GM06990 (cell line): ENCODE data around the gene ASB15.
A peak's percentile ranks its signal among the peaks of the same experiment; 100 is the strongest.

ENCODE experiments used
- DNase-seq: peaks from one replicate; pipeline ENCODE4 v3.0.0-alpha.2; 2011; ENCODE audit not compliant: insufficient read length; ENCODE audit errors: extremely low read depth
- H3K27me3 ChIP-seq: replicated peaks from 2 replicates; pipeline ENCODE4 v1.6.0; 2011; ENCODE audit warnings: low read length; ENCODE audit not compliant: control insufficient read depth, insufficient read depth
- H3K36me3 ChIP-seq: 2 replicates; pipeline ENCODE4 v1.5.1; 2011; ENCODE audit warnings: low read length; ENCODE audit not compliant: control insufficient read depth, insufficient read depth
- H3K4me3 ChIP-seq: replicated peaks from 2 replicates; pipeline ENCODE4 v1.5.1; 2011; ENCODE audit warnings: low read depth, mild to moderate bottlenecking, control low read depth, low read length
- CTCF ChIP-seq: IDR thresholded peaks from 2 replicates; pipeline ENCODE4 v1.5.1; 2011; ENCODE audit warnings: low read length, control low read depth, mild to moderate bottlenecking, inconsistent platforms; ENCODE audit not compliant: insufficient read depth, poor library complexity, severe bottlenecking

ASB15 gene

DNA sequence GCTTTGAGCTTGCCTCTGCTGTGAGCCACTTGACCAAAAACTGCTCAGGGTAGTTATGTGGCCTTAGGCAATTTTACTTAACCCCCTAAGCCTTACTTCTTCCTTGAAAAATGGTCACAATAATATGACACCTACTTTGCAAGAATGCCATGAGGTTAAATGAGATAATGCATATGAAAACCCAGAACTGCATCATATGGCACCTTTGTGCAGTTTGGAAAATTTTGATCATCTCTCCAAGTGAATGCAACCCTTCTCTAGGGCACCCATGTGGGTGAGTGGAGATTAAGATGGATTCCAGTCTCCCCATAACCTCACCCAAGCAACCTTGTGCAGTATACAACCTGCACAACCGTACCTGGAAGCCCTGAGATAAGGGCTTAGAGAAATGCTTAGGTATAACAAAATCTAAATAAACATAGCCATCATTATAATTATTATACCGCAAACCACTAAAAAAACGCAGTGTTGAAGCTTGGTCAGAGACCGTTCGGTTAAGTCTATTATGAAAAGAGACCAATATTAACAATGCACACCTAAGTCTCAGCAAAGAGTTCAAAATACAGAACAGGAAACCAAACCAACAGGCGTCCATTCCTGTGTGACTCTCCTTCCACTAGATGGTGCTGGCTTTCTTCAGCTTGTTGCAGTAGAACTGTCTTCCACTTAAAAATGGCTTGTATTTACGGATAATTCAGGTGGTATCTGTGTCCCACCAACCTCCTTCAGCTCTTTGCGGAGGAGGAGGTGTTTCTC lies 21.0 kb upstream of the ASB15 start:
- no peak for DNase-seq
- TF ChIP-seq CTCF = peak; percentile 71
- no peaks in the 10 kb centered on the region for H3K36me3 ChIP-seq
- no peak overlapping the region for H3K4me3 ChIP-seq
- H3K27me3 ChIP-seq = no peaks in the 10 kb centered on the region

DNA sequence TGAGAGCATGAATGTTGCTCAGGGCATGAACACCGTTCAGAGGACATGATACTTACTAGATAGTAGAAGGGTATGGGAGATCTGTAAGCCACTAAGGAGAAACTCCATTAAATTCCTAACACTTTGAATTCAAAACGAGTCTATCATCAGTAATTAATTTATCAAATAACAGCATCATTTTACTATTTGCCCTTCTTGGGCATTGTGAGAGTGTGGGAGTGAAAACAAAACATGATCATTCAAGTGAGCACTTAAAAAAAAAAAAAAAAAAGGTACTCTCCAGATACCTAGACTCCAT lies 20.5 kb upstream of the ASB15 start:
- no peak for DNase-seq
- H3K4me3 ChIP-seq = no peak overlapping the region
- no peaks in the 10 kb centered on the region for H3K27me3 ChIP-seq
- no peaks in the 10 kb centered on the region for H3K36me3 ChIP-seq
- no peak for TF ChIP-seq CTCF

GRCh38 chr7:123583821-123584220 lies 17.8 kb upstream of the ASB15 start:
- TF ChIP-seq CTCF = no peak
- H3K27me3 ChIP-seq = no peaks in the 10 kb centered on the region
- no peak overlapping the region for H3K4me3 ChIP-seq
- DNase-seq = no peak
- H3K36me3 ChIP-seq = no peaks in the 10 kb centered on the region

DNA sequence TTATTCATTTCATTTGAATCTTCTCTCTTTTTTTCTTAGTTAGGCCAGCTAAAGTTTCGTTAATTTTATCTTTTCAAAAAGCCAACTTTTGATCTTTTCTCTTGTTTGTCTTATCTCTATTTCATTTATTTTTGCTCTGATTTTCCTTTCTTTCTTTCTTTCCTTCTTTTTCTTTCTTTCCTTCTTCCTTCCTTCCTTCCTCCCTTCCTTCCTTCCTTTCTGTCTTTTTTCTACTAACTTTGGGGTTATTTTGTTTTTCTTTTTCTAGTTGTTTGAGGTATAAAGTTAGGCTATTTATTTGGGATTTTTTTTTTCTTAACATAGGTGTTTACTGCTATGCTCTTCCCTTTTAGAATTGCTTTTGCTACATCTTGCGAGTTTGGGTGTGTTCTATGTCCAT lies 13.2 kb upstream of the ASB15 start:
- Histone ChIP-seq H3K4me3 (no peak overlapping the region), H3K27me3 (no peaks in the 10 kb centered on the region), H3K36me3 (no peaks in the 10 kb centered on the region)
- no peak for DNase-seq
- no peak for TF ChIP-seq CTCF

DNA sequence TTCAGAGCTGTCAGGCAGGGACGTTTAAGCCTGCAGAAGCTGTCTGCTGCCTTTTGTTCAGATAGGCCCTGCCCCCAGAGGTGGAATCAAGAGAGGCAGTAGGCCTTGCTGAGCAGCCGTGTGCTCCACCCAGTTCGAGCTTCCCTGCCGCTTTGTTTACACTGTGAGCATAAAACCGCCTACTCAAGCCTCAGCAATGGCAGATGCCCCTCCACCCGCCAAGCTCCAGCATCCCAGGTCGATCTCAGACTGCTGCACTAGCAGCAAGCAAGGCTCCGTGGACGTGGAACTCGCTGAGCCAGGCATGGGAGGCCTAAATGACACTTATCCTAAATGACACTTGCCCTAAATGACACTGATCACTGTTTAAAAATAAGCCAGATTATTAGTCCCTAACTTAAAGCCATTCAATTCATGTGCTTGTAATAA lies 6.8 kb upstream of the ASB15 start:
- no peaks in the 10 kb centered on the region for H3K36me3 ChIP-seq
- no peak overlapping the region for H3K4me3 ChIP-seq
- DNase-seq = no peak
- TF ChIP-seq CTCF = no peak
- no peaks in the 10 kb centered on the region for H3K27me3 ChIP-seq

DNA sequence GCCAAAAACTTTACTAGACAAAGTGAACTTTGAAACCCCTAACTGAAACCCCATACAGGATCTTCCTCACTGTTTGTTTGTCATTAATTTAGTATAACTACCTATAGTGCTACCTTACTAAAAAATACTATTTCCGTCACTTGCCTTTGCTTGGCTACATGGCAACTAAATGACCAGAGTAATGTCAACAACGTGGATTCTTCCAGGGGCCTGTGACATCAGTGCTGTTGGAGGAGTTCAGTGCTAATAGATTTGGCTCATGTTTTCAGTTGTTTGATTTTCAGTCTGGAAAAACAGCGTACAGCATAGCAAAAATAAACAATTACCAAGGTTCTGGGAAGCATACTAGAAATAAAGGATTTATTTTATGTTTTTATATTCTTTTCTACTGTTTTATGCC lies 3.0 kb upstream of the ASB15 start:
- Histone ChIP-seq H3K27me3 (no peaks in the 10 kb centered on the region), H3K4me3 (no peak overlapping the region), H3K36me3 (no peaks in the 10 kb centered on the region)
- no peak for TF ChIP-seq CTCF
- DNase-seq = no peak
